Peyer's patch (tissue), 4 donors: ENCODE results near the gene PPM1M.

Source experiments
- CTCF ChIP-seq, 6 experiments: fragments of 450-650 bp in 4 of 6; fragments of 200-600 bp in 2 of 6; sonication (generic) in 1 of 6; IDR thresholded peaks; one replicate each; pipeline ENCODE4 v1.5.1; 2017 to 2019; ENCODE audit warnings: antibody characterized with exemption in 6 of 6, mild to moderate bottlenecking in 3 of 6, moderate library complexity in 1 of 6
- POLR2A ChIP-seq, 2 donors: fragments of 450-650 bp; IDR thresholded peaks; one replicate each; pipeline ENCODE4 v1.5.1; 2017; ENCODE audit warnings: antibody characterized with exemption in 2 of 2, mild to moderate bottlenecking in 2 of 2, moderate library complexity in 2 of 2

- no peak for TF ChIP-seq POLR2A (IDR thresholded peaks at IDR 0.05)
- TF ChIP-seq CTCF (IDR thresholded peaks at IDR 0.05), result no peak
Measured at GRCh38 chr3:52218454-52218853, 27.1 kb upstream of the PPM1M start.
